ENCODE measurements around the gene SASH3.

SASH3 gene

DNA sequence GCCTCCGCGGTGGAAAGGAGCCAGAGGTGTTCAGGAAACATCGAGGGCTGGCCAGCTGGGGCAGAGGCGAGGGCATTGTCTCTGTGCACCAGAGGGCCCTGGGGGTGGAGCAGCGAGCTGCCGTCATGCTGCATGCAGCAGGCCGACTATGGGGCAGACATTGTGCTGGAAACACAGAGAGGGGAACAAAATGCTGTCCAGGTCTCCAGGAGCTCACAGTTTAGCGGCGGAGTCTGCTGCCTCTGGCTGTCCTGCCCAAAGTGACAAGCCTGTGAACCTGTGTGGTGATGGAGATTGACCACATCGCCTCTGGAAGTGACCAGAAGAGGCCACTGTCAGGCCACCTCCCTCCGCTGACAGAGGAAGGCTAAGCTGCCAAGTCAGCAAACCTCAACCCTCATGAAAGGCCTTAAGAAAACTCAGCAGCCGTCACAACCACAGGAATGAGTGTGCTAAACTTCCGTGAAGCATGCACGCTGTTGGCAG, 20.1 kb upstream of the SASH3 start:
- peak; percentile 48 for DNase-seq (ENCODE audit: low spot score)

DNA sequence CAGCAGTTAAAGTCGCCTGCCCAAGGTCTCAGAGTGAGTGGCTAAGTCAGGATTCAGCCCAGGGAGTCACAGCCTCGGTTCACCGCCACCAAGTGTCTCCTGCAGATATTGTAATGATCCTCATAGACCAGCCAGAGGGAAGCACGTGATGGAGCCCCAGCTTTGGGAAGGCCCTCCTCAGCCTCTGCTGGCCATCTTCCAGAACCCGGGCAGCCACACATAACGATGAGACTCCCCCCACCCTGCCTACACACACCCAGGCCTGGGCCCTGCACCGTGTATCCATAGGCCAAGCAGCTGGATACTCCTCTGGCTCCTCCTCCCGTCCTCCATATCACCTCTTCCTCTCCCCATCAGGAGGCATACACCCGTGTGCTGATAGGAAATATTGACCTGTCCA, 19.6 kb upstream of the SASH3 start:
- no peak for DNase-seq (ENCODE audit: low spot score)

DNA sequence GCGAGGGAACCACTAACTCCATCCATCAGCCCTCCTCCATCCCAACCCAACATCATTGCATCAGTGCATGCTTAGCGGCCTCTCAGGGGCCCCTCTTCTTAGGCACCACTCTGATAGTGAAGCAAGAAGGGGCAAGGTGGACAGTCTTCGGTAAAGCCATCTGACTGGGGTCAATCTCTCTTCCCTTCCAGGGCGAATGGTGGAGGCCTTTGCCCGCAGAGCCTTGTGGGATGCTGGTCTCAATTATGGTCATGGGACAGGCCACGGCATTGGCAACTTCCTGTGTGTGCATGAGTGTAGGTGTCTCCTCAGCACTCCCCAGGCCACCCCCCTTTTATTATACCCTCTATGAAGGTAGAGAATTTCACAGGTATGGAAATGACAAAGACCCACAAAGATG, 18.8 kb upstream of the SASH3 start:
- no peak for DNase-seq (ENCODE audit: low spot score)

DNA sequence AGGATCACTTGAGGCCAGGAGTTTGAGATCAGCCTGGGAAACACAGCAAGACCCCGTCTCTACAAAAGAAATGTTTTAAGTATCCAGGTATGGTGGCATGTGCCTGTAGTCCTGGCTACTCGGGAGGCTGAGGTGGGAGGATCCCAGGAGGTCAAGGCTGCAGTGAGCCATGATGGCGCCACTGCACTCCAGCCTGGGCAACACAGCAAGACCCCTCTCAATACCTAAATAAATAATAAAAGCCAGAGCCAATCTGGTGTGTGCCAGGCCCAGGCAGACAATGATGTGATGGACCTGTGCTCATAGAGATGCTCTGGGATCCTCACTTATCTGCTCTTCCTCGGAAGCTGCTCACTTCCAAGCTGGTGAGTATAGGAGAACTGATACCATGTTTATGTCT, 18.2 kb upstream of the SASH3 start:
- DNase-seq (ENCODE audit: low spot score): no peak

DNA sequence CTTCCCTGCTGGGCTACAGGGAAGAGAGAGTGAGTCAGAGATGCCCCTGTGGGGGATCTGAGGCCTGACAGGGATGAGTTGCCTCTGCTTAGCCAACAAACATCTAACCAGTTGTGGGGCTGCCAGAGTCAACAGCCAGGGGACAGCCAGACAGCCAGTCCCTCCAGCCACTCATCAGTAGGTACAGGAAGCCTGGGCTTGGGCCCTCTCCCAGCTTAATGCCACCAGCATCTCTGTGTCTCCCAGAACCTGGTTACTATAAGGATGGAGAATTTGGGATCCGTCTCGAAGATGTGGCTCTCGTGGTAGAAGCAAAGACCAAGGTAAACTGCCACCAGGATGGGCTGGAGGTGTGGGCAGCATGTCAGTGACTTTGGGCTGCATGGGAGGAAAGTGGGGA, 17.3 kb upstream of the SASH3 start:
- no peak for DNase-seq (ENCODE audit: low spot score)

DNA sequence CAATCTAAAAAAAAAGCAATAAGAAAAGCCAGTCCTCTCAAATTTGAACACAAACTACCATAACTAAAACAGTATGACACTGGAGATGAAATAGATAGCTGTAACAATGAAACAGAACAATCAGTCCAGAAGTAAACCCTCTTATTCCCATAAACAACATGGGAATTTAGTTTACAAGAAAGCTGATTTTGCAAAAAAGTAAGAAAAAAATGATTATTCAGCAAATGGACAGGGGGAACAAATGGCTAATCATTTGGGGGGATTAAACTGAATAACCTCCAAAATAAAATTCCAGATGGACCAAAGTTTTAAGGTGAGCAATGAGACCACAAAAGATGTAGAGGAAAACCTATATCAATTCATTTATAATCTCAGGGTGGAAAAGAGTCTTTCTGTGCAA, 16.1 kb upstream of the SASH3 start:
- no peak for DNase-seq (ENCODE audit: low spot score)

DNA sequence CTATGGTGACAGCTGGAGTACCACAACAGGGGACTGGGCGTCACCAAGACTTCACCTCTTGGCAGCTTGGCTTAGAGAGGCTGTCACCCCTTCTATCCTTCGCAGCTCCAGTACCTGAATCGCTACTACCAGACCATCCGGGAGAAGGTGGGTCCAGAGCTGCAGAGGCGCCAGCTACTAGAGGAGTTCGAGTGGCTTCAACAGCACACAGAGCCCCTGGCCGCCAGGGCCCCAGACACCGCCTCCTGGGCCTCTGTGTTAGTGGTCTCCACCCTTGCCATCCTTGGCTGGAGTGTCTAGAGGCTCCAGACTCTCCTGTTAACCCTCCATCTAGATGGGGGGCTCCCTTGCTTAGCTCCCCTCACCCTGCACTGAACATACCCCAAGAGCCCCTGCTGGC, 11.6 kb upstream of the SASH3 start:
- DNase-seq (ENCODE audit: low spot score): no peak

DNA sequence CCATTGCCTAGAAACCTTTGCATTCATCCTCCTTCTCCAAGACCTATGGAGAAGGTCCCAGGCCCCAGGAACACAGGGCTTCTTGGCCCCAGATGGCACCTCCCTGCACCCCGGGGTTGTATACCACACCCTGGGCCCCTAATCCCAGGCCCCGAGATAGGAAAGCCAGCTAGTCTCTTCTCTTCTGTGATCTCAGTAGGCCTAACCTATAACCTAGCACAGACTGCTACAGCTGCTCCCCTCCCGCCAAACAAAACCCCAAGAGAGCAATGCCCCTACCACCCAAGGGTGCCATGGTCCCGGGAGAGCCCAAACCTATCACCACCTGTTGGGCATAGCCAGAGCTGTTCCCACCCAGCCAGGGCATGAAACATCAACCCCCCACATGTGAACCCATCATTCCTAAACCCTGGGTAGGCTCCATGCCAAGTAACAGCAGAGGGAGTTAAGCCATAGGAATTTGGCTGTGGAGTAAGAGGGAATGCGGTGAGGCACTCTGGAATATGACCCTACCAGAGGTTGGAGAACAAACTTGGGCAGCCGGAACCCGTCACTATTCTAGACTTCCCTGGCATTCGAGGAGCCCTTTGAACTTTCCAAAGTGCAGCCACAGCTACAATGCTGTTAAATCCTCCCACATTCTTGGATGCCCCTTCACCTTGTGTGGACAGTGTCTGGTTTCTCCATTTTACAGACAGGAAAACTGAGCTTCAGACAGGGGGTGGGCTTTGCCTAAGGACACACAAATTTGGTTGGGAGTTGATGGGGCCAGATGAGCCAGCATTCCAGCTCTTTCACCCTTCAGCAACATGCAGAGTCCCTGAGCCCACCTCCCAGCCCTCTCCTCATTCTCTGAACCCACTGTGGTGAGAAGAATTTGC, 10.9 kb upstream of the SASH3 start:
- DNase-seq (ENCODE audit: low spot score): no peak

DNA sequence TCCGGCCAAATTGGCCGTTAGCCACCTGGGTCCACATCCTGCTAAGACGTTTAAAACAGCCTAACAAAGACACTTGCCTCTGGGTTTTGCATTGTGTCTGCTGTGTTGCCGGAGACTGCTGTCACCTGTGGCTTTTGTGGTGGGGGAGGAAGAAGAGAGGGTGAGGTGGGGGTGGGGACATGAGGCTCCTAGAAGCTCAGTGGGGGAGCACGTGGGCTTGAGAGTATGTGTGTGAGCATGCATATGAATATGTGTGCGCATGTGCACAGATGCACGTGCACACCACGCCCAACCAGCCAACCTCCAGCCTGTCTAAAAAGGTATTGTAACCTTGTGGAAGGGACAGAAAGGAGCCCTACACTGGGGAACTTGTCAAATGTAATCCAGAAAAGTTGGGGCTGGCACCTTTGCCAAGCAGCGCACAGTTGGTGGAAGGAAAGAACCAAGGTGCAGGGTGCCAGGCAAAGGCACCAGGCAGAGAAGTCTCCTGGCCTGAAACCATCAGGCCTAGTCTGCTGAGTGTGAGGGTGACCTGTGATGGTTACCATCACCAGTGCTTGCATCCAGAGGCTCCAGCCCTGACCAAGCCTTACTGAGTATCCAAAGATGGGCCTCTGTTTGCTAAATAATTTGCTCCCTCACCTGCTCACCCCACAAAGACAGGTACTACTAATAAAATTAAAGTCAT, 10.1 kb upstream of the SASH3 start:
- no peak for DNase-seq (ENCODE audit: low spot score)

DNA sequence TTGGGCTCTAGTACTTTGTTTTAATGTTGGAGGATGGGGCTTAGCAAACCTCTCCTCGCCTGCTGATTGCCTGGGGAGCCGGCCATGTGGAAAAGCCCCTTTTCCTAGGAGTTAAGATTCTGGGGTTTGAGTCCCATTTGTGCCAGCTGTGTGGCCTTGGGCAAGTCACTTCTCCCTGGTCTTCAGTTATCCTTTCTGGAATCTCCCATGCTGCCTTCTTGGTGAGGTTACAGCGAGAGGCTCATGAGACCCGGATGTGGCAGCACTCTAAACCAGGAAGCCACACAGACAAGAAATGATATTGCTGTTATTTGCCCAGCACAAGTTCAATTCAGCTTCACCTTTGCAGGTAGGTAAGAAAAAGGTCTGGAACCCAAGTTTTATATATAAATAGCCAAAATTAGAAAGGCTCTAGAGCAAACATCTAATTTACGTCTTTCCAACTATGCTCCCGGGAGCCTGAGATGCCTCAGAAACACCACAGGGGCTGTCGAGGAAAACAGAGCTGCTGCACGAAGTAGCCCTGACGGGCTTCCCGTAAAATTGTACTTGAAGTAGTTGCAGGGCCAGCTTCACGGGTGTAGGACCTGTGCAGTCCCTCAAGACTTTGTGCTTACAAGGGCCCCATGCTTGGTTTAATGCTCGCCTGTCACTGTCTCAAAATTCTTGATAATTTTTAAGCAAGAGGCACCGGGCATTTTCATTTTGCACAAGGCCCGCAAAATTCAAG, 8.3 kb upstream of the SASH3 start:
- DNase-seq (ENCODE audit: low spot score): no peak

DNA sequence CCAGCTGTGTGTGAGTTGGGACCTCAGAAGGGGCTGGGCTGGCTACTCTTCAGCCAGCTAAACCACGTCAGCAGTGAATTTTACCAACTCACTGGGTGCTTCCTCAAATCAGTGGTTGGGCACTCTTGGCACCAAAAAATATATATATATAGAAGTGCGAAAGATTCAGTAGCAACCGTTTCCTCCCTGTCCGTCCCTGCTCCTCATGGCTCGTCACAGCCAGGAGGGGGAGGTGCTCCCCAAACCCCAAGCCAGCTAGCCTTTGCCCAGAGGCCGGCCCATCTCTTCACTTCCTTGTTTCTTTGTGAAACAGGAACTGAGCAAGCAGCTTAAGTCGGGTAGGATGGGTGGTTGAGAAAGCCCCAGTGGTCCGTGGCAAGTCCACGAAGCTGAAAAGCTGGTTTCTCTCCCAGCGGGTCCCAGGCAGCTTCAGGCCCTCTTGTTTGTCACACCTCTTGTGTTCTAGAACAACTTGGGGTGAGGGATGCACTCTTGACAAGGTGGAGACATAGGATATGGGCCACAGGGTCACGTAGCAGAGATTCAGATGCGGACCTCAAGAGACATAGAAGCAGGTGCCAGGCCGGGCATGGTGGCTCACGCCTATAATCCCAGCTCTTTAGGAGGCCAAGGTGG, 6.8 kb upstream of the SASH3 start:
- peak; percentile 21 for DNase-seq (ENCODE audit: low spot score)

DNA sequence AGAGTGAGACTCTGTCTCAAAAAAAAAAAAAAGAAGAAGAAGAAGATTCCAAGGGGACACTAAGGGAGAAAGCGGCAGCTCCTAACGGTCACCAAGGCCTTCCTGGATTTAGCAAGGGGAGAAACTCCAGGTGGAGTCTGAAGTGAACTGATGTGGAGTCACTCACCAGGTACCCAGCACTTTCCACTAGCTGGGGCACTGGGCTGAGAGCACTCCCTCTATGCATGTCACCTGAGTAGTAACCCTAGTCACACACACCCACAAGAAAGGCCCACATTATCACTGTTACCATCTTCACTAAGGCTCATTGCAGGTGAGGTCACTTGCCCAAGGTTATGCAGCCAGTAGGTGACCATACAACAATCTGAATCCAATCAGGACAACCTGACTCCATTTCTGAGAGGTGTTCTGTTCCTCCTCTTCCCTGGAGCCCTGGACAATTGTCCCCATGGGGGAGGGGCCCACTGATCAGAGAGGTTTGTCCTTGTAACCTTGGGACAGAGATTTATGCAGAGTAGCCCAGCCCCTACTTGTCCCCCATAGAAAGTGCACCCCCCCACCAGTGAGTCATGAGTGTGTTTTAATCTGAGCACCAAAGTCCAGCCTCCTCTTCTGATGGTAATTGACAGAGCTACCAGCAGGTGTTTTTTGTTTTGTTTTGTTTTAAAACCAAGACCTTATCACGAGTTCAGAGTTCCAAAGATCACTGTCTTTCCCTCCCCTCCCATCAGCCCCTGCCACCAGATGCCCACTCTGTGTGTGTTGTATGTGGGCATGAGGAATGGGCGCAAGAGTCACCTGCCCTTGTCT, 5.9 kb upstream of the SASH3 start:
- DNase-seq (ENCODE audit: low spot score): no peak

DNA sequence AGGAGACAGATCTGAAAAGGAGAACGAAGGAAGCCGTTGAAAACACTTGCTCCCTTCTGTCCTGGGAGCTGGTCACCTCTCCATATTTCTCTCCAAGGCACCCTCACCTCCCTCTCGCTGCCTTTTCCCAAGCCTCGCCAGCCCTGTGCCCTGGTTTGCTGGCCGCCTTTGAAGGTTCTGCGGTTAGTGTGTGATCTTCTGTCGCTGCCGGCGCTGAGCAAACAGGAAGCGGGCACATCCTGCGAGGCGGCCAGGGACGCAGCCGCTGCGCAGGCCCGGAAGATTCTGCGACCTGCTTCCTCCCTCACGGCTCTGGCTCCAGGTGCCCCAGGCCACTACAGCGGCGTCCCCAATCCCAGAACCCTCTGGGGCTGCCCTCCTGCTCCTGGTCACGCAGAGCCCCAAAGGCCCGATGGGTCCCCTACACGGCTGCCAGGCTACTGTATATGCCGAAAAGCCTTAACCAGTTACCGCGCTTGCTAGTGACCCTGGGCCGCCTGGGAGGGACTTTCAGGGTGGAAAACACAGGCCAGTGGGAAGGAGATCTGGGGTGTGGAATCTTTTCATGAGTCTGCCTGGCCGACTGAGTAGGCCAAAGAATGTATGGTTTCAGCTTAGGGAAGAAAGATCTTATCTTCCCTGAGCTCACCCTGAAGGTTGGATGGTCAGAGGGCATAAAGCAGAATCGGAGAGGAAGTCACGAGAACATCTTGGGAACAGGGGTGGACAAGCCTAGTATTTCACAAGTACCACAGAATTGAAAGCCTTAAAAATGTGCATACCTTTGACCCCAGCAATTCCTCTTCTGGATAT, 2.3 kb upstream of the SASH3 start:
- no peak for DNase-seq (ENCODE audit: low spot score)

DNA sequence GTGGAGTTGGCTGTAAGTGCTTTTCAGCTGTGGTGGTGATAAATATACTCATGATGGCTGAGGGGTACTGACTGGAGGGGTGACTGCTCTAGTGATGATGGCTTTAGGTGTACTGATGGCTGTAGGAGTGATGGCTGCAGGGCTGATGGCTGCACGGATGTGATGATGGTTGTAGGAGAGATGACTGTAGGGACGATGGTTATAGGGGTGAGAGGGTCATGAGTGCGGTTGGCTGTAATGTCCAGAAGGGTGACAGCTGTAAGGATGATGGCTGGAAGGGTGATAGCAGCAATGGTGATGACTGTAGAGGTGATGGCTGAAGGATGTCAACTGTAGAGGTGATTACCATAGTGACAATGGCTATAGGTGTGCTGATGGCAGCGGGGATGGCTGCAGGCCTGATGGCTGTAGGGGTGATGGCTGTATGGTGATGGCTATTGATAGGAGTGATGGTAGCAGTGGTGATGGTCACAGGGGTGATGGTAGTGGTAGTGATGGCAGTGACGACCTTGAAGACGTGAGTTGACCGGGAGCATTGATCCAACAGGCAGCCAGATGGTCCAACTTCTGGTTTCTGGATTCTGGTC, 570 bp upstream of the SASH3 start:
- no peak for DNase-seq (ENCODE audit: low spot score)

DNA sequence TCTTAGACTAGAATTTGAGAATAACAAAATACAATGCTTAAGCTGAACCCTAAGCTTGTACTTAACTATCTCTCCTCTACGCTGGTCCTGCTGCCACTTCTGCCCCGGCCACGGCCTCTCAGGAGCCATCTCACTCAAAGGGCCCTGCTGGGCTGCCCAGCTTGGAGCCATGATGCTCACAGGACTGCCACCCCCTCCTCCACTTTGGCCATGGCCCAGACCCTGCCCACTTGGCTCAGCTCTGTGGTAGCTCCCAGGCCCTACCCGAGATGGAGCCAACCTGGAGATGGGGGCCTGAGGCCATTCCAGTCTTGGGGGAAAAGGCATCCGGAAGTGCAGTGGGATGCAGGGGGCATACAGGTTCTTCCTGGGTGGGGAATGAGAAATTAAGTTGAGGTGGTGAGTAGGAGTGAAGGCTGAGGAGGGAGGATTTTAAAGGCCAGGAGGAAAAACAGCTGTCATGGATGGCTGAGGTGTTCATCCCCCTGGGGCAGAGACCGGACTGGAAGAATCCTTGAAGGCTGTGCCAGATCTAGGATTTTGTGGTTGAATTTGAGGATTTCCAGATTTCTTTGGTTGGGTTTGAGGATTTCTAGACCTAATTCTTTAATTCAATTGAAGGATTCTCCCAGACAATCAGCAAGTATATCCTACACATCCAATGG, 824 bp downstream of the SASH3 start:
- no peak for DNase-seq (ENCODE audit: low spot score)

DNA sequence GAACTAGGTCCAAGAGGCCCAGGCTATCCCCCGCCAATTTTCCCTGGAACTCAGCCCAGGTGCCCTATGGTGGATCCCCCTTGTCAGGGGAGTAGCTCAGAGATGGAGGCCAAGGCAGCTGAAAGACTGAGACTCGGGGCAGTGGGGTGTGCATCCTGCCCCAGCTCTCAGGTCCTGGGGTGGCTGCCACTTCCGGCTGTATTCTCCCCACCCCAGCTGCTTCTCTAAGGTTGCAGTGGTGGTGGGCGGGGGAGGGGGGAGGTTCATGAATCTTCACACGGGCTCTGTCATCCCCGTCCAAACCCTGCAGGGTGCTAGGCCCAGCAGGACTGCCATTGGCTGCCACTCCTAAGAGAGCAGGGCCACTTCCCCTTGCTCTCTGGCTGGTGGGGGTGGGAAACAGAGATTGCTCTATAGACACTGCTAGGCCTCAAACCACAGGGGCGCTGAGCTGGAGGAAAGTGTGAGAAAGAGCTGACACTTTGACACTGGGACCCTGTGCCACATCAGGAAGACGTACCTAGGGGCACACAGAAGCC, 1.5 kb downstream of the SASH3 start:
- DNase-seq (ENCODE audit: low spot score): no peak

DNA sequence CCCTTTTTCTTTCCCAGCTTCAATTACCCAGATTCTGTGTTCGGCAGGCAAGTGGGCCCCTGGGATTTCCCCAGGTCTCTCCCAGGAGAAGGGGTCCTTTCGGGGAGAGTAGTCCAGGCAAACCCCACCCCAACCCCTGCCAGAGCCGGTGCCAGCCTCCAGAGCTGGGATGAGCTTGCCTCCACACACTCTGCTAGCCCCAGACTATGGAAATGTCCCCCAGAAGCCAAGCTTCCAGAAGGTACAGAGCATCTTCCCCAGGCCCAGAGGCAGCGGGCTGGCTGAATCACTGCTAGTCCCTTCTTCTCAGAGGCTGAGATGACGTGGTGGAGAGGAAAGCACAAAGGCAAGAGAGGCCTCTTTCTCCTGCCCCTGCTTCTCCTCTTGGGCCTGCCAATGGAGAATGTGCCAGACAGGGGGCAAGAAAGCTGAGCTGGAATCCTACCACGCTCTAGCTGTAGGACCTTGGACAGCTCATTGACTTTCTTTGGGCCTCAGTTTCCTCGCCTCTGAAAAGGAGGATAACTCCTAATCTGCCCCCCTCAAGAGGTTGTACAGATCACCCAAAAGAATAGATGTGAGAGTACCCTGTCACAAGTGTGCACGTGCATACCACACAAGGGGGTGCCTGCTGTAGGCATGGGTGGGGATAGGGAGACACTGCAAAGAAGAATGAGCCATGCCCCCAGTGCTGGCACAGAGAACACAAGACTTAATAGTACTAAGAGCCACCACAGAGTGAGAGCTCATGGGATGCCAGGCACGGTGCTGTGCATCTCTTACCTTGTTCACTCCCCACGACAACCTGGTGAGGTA, 2.1 kb downstream of the SASH3 start:
- no peak for DNase-seq (ENCODE audit: low spot score)

DNA sequence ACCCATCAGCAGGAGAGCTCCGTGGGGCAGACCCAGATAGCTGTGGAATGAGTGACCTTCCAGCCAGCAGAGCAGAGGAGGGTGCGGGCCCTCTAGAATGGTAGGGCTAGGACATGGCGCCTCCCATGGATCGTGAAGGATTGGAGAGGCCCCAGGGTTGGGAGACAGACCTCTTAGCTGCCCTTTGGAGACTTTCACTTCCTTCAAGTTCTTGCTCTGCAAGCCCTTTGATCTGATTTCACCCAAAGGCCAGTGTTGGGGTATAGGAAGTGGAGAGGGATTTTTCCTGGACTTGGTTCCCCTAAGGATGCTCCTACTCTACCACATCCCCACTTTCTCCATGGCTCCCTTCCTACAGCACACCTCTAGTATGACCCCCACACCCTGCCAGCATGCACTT, 3.0 kb downstream of the SASH3 start:
- no peak for DNase-seq (ENCODE audit: low spot score)
